Body of pancreas (tissue), 4 donors: Measurements from ENCODE around the gene ANKRD49. TPM values are rescaled to one million over a fixed set of nuclear protein-coding genes. Genes with fewer than 3 reads are reported as not detected.
A peak's percentile ranks its signal among the peaks of the same experiment; 100 is the strongest.

Source experiments
- ATAC-seq: fragments of 150-250 bp; one replicate; pipeline ENCODE4 v1.9.1; 2016
- DNase-seq, 4 donors: peaks; one replicate each; pipeline ENCODE4 v3.0.0-alpha.2; 2019
- H3K27ac ChIP-seq, 4 donors: fragments of 200-600 bp; sonication (generic); 1 replicate in 3 of 4; 2 replicates in 1 of 4; pipeline versions ENCODE4 v1.5.1 to v1.6.1; 2016 to 2019; ENCODE audit warnings: mild to moderate bottlenecking in 1 of 4, mixed read lengths in 1 of 4, moderate library complexity in 1 of 4
- H3K27me3 ChIP-seq, 2 donors: fragments of 200-600 bp; sonication (generic); one replicate each; pipeline ENCODE4 v1.6.0; 2016; ENCODE audit warnings: mild to moderate bottlenecking in 1 of 2
- H3K36me3 ChIP-seq, 2 donors: fragments of 200-600 bp; sonication (generic); replicated peaks in 1 of 2; 2 replicates each; pipeline ENCODE4 v1.5.1; 2016; ENCODE audit warnings: low read depth in 2 of 2; ENCODE audit not compliant: insufficient read depth in 1 of 2
- H3K4me1 ChIP-seq: fragments of 200-600 bp; sonication (generic); one replicate; pipeline ENCODE4 v1.6.0; 2016
- H3K4me3 ChIP-seq, 2 donors: fragments of 200-600 bp; sonication (generic); 1 replicate in 1 of 2; 2 replicates in 1 of 2; pipeline ENCODE4 v1.5.1; 2016 to 2019
- H3K9me3 ChIP-seq, 3 donors: fragments of 200-600 bp; sonication (generic); 1 replicate in 2 of 3; 2 replicates in 1 of 3; pipeline ENCODE4 v1.5.1; 2016
- POLR2A ChIP-seq, 3 donors: fragments of 450-650 bp; IDR thresholded peaks; one replicate each; pipeline ENCODE4 v1.6.1; 2016; ENCODE audit warnings: antibody characterized with exemption in 3 of 3, mild to moderate bottlenecking in 2 of 3
- WGBS, 2 donors: methylation state at CpG; one replicate each; pipeline ENCODE4 v1.1.5; 2017; 5-methylcytosine and 5-hydroxymethylcytosine counted together
- intact Hi-C: fragments of 100-400 bp; cut with DNase I; formaldehyde crosslinking; loops from one replicate; pipeline ENCODE4 v1.15.1; 2023
- total RNA-seq, 2 donors: library from RNA; depleted of rRNA; stranded (reverse); fragments of >200 nt; gene quantifications; one replicate each; pipeline ENCODE4 v1.1.0, GENCODE V29; 2016
- TF ChIP-seq, protein P1 (sequence below), 7 experiments: fragments of 450-650 bp in 4 of 7; fragments of 200-600 bp in 3 of 7; sonication (generic) in 3 of 7; IDR thresholded peaks; one replicate each; pipeline ENCODE4 v1.5.1; 2016 to 2019; ENCODE audit warnings: antibody characterized with exemption in 7 of 7

ANKRD49 gene
- total RNA-seq, 2 donors from 2014 or later = 12.5 to 13.5 TPM

DNA sequence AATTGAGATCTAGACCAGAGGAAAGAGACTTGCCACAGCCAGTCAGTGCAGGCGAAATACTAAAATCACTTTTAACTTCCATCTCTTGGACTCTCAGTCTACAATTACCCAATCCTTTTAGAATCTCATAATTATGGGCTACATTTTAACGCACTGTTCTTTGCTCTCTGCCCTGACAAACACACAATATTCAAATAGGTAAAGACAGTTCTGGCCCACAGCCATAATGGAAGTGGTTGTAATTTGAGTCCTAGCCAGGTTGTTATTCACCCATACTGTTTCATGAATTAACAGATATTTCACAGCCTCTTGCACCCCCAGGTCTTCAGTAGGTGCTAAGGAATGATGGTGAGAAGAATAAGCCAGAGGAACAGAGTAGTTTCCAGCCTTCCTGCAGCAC, 19.3 kb downstream of the ANKRD49 start:
- DNase-seq (peak in 1 of 4 donors; percentile 18), ATAC-seq (peak; percentile 7)
- no peak overlapping the region for H3K27ac ChIP-seq
- no peaks in the 10 kb centered on the region for H3K36me3 ChIP-seq
- H3K4me3 ChIP-seq = no peak overlapping the region
- intact Hi-C loops = no loop called here
- WGBS, 2 donors = 24 to 40% methylated on average over 2 of the region's 2 CpGs
- no peaks in the 10 kb centered on the region for H3K27me3 ChIP-seq
- H3K4me1 ChIP-seq = peaks cover 10% of the 10 kb centered on the region
- TF ChIP-seq, protein P1, sequence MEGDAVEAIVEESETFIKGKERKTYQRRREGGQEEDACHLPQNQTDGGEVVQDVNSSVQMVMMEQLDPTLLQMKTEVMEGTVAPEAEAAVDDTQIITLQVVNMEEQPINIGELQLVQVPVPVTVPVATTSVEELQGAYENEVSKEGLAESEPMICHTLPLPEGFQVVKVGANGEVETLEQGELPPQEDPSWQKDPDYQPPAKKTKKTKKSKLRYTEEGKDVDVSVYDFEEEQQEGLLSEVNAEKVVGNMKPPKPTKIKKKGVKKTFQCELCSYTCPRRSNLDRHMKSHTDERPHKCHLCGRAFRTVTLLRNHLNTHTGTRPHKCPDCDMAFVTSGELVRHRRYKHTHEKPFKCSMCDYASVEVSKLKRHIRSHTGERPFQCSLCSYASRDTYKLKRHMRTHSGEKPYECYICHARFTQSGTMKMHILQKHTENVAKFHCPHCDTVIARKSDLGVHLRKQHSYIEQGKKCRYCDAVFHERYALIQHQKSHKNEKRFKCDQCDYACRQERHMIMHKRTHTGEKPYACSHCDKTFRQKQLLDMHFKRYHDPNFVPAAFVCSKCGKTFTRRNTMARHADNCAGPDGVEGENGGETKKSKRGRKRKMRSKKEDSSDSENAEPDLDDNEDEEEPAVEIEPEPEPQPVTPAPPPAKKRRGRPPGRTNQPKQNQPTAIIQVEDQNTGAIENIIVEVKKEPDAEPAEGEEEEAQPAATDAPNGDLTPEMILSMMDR (IDR thresholded peaks at IDR 0.05) = no peak
- no peak for TF ChIP-seq POLR2A (IDR thresholded peaks at IDR 0.05)
- no peaks in the 10 kb centered on the region for H3K9me3 ChIP-seq

DNA sequence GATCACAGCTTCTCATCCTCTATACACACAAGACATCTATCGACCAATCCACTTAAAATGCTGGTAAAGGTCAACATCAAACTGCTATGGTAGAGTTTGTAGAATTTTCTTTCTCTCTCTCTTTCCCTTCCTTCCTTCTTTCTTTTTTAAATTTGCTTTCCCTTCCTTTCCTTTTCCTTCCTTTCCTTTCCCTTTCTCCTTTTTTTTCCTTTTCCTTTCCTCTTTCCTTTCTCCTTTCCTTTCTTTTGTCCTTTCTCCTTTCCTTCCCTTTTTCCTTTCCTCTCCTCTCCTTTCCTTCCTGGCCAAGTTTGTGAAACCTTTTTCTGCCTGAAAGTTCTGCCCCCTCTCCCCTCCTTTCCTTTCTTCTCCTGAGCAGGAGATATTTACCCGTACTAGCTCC, 21.6 kb downstream of the ANKRD49 start:
- ATAC-seq (no peak), DNase-seq (no peak)
- no peaks in the 10 kb centered on the region for H3K36me3 ChIP-seq
- TF ChIP-seq, protein P1 (IDR thresholded peaks at IDR 0.05) = no peak
- TF ChIP-seq POLR2A (IDR thresholded peaks at IDR 0.05) = no peak
- intact Hi-C loops = no loop called here
- peaks cover 14% of the 10 kb centered on the region for H3K4me1 ChIP-seq
- no peaks in the 10 kb centered on the region for H3K27me3 ChIP-seq
- 70 to 86% methylated on average over 2 of the region's 2 CpGs for WGBS, 2 donors
- no peaks in the 10 kb centered on the region for H3K9me3 ChIP-seq
- no peak overlapping the region for H3K27ac ChIP-seq
- no peak overlapping the region for H3K4me3 ChIP-seq

GRCh38 chr11:94516725-94517124, 22.9 kb downstream of the ANKRD49 start:
- no peak overlapping the region for H3K4me3 ChIP-seq
- ATAC-seq (no peak), DNase-seq (no peak)
- WGBS, 2 donors = 30 to 42% methylated on average over 1 of the region's 1 CpG
- no peaks in the 10 kb centered on the region for H3K27me3 ChIP-seq
- H3K27ac ChIP-seq = no peak overlapping the region
- intact Hi-C loops = no loop called here
- H3K4me1 ChIP-seq = peaks cover 14% of the 10 kb centered on the region
- TF ChIP-seq, protein P1 (IDR thresholded peaks at IDR 0.05) = no peak
- no peak for TF ChIP-seq POLR2A (IDR thresholded peaks at IDR 0.05)
- no peaks in the 10 kb centered on the region for H3K36me3 ChIP-seq
- H3K9me3 ChIP-seq = no peaks in the 10 kb centered on the region

GRCh38 chr11:94518300-94518699, 24.5 kb downstream of the ANKRD49 start:
- Histone ChIP-seq H3K36me3 (no peaks in the 10 kb centered on the region), H3K4me1 (peaks cover 5% of the 10 kb centered on the region), H3K9me3 (no peaks in the 10 kb centered on the region), H3K27me3 (no peaks in the 10 kb centered on the region), H3K27ac (no peak overlapping the region), H3K4me3 (no peak overlapping the region)
- ATAC-seq (no peak), DNase-seq (no peak)
- intact Hi-C loops = no loop called here
- WGBS, 2 donors = 34 to 44% methylated on average over 4 of the region's 4 CpGs
- no peak for TF ChIP-seq POLR2A (IDR thresholded peaks at IDR 0.05)
- TF ChIP-seq, protein P1 (IDR thresholded peaks at IDR 0.05) = no peak

GRCh38 chr11:94519478-94520084, 25.8 kb downstream of the ANKRD49 start:
- Histone ChIP-seq H3K27ac (no peak overlapping the region), H3K9me3 (no peaks in the 10 kb centered on the region), H3K4me1 (peaks cover 4% of the 10 kb centered on the region), H3K36me3 (no peaks in the 10 kb centered on the region), H3K4me3 (no peak overlapping the region), H3K27me3 (no peaks in the 10 kb centered on the region)
- DNase-seq (peak in 2 of 4 donors; percentile 21 to 28), ATAC-seq (peak; percentile 42)
- intact Hi-C loops = no loop called here
- TF ChIP-seq POLR2A (IDR thresholded peaks at IDR 0.05) = no peak
- TF ChIP-seq, protein P1 (IDR thresholded peaks at IDR 0.05) = peak; percentile 50 to 75 (median 67)
- WGBS, 2 donors = 8 to 13% methylated on average over 5 of the region's 5 CpGs
